Measurements from ENCODE around the gene STRA8.

DNA sequence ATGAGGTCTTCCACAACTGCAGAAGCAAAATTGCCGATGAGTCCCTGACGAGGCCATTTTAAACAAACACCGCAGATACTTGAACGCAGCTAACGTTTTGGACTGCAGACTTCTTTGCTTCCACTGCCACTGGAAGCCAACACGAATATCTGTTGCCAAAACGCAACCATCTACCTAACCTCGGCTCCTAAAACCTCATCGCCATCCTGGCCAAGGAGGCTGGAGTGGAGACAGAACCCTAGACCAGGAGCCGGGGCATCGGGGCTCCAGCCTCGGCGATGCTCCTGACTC, 22.8 kb upstream of the STRA8 start:
- TF ChIP-seq POLR2AphosphoS5 (IDR thresholded peaks at IDR 0.05): no peak
- no peak for TF ChIP-seq CTCF (IDR thresholded peaks at IDR 0.05)
- no peak for TF ChIP-seq POLR2A (IDR thresholded peaks at IDR 0.05)

Data from upper lobe of left lung (tissue), 4 donors.